NCI-H345 treated with DMSO at 0.1 percent for 48 hours (cell line): ENCODE measurements around the gene MICAL2.
"Not testable (repeated sequence)": the region's sequence is repeated elsewhere in the genome, so short reads cannot be mapped to it uniquely, and the experiment has no call there.

ENCODE experiments used
- DNase-seq: peaks from one replicate; lab custom pipeline; 2025; ENCODE audit not compliant: unreplicated experiment; lab: John Stamatoyannopoulos, UW

MICAL2 gene

DNA sequence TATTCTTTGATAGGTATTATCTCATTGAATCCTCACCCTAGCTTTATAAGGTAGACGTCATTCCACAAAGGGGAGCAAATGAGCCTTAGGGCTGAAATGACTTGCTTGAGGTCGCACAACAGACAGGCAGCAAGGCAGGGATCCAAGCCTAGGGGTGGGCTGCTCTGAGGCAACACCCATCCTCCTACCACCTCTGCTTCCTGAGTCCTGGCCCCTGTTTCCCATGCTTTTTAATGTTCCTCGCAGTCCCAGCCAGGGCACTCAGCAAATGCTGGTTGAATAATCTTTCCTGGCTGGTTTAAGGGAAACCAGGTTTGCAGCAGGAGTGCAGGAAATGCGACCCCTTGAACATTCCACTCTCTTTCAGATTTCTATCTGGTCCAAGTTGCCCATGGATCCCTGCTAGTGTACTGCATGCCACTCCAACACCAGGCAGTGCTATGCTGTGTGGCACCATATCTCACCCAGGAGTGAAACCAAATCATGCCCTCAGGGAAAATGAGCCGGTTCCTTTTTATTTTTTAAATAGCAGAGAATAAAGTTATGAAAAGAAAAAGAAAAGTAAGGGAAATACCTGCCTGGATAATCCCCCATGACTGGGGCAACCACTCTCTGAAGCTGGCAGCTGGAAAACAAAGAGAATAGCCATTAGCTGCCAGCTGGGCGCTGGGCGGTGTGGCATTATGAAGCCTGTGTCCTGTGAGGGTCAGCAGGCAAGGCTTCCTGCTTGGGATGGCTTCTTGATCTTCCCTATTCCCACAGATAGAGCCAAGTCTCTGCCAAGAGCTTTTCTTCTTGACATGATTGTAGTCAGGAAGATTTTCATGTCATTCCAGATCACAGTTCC is 21.8 kb downstream of the MICAL2 start:
- DNase-seq, result no peak

DNA sequence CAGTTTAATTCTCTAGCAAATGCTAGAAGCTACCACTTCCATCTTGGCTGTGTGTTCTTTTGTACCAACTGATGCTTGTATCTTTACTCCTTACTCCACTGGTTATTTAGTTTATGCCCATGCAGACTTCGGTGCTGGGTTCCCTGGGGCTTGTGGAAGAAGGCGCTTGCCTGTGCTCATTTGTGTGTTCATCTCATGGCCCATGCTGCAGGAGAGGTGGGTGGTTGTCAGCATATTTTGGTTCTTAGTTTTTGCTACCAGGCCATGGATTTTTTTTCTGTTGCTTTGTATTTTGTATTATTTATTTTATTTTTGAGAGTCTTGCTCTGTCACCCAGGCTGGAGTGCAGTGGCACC is 22.4 kb downstream of the MICAL2 start:
- no peak for DNase-seq

DNA sequence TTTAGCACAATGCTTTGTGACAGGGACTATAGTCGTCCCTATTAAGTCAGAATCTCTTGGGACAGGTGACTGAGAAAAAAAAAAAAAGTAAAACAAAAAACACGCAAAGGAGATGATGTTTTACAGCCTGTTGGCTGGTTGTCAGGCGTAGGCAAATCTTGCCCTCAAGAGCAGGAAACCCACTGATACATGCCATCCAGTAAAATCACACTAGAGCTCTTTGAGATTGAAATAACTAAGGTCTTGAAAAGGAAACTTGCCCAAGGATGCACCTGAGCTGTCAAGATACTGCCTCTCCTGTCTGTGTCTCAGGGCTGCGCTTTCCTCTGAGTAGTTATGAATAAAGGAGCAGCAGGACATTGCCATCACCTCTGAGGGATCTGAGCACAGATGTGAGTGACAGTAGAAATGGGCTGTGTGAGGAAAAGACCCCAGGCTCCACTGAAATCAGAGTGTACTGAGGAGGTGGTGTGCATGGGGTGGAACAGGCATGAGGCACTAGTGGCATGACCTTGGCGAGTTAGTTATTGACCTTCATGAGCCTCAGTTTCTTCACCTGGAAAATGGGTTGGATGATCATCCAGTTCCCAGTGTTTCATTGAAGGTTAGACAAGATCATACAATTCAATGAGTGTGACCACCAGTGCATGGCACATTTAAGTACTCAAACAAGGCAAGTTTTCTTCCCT is 23.3 kb downstream of the MICAL2 start:
- DNase-seq, result no peak

DNA sequence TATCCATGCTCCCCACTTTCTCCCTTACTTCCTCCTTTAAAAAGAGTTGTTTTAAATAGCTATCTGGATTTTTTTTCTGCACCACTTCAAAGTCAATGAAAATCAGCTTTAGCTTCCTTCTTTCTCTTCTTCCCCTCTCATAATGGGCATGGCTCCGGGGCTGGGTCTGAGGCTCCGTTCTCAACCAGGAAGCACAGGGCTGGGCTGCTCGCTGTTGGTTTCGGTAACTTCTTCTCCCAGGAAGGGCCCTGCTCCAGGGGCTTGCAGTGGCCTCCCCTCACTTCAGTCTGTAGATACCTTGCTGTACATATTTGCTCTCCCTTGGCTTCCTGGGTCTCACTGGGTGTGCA is 23.8 kb downstream of the MICAL2 start:
- no peak for DNase-seq

DNA sequence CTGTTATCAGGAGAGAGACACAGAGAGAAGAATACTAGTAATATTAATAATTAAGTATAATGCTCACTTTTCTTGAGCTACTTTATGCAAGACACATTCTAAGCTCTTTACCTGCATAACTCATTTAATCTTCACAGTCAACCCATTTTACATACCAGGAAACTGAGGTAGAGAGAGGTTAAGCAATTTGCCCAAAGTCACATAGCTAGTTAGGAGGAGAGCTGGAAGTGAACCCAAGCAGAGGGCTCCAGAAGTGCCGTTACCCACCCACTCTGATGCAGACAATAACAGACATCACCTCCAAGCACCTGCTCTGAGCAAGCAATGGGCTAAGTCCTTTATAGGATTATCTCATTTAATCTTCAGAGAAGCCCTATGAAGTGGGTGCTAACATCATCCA is 24.8 kb downstream of the MICAL2 start:
- no peak for DNase-seq

DNA sequence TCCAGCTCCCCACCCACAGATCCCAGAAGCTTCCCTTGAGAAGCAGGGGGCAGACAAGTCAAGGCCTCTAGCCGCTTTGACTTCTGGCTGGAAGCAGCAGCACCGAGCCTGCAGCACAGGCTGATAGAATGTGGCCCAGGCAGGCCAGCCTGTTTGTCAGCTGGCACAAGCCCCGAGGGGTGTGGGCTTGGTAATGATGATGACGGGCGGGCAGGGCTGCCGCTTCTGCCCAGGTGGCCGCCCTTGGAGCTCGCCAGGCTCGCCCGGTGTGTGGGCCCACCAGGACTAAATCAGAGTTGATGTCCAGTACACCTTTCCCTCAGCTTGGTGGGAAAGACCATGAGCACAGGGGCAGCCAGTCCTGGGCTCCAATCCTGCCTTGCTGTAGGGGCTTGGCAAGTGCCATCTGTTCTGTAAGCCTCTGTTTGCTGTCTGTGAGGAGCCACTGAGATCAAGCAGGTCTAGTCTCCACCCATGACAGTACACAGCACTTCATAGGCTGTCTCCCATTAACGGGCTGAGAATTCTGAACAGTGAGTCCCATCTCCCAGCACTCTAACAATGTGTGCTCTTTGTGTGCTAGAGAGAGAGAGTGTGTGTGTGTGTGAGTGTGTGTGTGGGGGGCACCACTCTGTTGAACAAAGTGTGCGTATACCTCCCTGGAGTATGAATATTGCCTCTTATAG is 26.8 kb downstream of the MICAL2 start:
- no peak for DNase-seq

DNA sequence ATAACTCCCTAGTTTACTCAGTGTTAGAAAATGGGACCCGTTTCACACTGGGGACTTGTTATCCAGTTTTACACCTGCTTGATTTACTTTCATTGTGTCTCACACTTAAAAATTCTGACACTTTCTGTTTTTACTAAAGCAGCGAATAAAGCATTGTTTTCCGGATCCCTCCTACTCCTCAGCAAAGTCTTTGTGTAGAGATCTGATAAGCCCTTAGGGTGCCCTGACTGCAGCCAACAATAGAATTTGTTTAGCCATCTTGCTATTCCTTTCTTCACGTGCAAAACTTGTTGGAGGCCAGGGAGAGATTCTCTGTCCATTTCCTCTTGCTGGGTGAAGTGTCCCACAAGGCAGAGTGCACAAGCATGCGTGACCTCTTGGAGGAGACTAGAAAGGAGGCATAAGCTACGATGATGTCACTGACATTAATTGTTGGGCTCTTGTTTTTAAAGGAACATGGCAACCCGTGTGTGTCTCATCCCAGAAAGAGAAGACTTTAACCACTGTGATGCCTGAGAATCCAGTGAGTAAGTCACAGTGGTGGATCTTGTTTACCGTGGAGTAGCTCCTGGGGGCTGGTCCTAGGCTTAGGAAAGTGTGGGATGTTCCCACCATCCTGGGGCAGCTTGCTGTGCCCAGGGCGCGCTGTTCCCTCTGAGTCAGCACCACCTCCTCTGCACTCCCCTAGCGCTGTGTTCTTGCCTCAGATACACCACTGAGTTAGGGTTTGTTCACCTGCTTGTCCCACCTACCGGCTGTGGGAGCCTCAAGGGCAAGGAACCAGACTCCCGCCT is 27.7 kb downstream of the MICAL2 start:
- no peak for DNase-seq

DNA sequence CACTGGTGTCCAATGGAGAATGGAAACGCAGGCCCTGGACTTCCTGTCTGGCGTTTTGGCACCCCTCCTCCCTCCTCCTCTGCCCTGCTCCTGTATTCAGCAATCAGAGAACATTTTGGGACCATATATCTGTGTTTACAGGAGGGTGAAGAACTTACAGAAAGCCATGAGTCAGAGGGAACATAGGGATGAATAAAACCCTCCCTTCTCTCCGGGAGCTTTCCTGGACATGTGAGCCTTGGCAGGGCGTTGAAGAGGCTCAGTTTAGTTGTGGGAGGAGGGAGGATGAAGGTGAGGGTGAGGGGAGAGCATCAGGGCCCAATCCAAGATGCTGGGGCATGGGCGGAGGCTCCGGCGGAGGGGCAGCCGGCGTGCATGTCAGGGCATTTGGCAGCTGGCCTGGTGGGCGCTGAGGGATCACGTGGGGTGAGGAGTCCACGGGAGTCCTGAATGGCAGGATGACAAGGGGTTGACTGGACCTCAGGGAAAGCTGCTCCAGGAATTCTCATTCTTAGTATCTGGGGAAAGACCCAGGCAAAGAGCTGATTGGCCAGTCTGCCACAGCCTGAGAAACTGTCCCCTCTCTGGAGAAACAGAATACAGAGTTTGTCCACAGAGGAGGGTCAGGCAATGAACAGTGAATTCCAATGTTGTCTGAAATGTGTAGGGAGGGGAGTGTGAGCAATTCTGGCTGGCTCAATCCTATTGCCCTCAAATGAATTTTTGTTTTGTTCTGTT is 28.9 kb downstream of the MICAL2 start:
- DNase-seq, result no peak

DNA sequence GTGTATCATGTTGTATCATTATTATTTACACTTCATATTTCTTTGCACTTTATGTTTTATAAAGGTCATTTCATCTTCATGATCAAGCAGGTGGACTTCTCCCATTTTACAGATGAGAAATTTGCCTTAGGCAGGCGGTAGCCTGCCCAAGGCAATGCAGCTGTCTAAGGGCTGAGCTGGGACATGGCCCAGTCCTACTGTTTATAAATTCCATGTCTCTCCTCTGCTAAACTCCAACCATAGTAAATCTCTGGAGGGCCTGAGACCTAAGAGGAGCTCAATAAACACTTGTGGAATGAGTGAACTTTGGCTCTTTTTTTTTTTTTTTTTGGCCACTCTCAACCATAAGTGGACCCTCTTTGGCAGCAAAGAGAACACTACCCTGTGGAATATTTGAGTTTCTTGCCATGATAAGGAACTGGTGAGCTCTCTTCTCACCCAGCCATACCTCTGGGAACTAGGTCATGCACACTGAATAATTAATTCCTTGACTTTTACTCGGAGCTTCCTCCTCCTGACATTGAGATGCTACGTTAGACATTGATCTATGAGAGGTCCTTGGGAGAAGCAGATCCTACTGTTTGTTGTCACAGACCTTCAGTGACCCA is 29.9 kb downstream of the MICAL2 start:
- DNase-seq, result no peak

DNA sequence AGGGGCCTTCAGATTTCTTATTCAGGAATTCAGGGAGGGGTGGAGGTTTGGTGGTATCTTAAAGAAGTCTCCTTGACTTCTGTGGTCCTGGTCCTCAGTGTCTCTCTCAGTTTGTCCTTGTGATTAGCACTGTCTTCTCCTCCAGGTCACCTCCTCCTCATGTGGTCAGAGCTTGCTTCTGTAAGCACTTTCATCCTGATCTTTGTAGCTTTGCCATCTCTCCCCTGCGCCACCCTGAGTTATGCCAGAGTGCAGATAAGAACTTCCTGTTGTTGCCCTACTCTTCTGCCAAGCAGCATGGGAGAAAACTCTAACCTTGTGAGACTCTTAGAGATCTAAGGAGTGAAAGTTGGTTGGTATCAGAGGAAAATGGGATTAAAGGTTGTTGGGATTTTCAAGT is 30.9 kb downstream of the MICAL2 start:
- DNase-seq, result no peak

DNA sequence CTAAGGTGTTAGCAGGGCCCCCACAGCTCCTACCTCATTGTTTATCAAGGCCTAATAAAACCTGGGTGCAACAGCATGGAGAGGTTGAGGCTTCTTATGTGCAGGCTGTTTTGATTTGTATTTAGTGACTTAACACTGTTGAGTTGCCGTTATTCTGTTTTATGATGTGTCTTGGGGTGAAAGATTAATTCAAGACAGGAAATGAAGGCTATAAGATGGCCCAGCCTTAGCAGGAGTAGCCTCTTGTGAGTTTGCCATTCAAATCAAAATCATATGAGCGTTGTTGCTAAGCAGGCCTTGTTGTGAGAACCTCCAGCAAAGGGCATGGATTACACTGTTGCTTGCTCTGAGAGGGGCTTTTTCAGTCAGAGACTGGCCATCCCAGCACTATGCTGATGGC is 31.8 kb downstream of the MICAL2 start:
- no peak for DNase-seq

DNA sequence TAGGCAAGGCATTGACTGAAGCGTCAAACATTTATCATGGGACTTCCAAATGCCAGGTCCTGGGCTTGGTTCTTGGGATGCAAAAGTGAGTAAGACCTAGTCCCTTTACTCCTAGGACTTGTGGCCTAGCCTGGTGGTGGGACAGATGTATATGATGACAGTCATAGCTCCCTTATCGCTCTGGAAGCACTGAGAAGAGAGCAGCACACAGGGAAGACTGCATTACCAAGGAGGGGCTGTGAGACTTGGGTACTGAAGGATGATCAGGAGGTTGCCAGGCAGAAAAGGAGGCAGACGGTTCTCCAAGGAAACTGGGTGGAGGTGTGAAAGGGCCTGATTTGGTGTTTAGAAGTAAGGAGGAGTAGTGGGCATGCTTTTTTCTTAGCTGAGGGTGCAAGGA is 32.5 kb downstream of the MICAL2 start:
- no peak for DNase-seq

DNA sequence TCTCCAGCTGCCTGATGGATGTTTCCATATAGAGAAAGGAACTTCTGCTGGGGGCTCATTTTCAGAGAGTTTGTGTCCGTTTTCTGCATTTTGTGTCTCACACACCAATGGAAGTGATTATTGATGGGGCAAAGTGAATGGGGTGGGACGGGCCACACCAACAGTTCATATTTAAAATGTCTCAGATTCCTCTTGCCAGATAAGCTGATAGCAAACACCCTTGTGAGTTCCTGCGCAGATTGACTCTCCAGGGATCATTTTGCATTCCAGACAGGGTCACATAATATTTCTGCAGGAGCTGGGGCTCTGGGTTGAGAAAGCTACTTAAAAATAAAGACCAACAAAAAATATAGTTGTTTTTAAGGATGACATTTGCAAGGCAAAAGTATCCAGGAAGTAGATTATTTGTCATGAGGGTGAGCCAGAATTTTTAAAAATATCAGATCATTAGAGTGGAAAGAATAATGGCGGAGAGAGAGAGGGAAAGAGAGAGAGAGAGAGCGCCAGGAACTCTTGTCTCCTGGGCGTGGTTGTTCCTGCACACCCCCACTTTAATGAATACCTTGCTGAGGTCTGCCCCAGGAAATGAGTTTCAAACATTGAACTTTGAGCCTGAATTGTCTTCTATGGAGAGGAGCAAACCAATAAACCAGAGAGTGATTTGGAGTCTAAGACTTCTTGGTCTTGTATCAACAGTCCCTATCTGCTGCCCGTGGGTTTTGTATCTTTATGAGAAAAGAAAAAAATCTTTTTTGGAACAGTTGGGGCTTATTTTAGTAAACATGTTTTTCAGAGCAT is 33.3 kb downstream of the MICAL2 start:
- DNase-seq, result no peak

DNA sequence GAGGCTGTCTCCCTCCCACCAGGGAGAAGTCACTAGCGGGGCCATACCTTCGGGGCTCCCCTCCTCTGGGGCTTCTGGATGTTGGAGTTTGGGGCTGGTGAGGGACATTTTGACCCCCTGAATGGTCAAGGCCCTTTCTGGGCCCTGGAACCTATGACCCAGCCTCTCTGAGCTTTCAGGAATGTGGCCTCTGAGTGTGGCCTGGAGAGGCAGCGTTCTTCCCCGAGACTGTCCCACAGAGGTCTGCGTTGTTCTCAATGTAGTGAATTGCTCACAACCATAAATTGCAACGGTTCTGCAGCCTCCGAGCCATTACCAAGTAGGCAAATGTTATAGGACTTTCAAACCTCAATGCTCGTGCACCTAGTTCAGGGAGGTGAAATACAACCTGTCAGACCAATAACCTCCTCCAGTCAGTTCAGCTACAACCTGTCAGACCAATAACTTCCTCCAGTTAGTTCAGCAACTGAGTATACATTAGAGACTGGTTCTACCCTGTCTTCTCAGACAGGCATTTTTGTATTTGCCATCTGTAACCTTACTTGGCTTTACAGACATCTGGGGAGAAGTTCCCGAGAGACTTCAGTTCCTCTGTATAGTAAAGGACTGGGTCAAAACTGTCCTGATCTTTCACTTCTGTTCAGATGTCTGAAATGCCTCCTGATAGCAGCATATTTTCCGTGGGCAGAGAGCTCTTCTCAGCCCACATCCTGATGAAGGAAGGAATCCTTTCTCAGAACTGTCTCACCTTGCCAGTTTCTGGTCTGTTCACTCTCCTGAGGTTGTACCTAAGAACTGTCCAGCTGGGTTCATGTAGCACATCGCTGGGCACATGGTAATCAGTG is 34.2 kb downstream of the MICAL2 start:
- no peak for DNase-seq

DNA sequence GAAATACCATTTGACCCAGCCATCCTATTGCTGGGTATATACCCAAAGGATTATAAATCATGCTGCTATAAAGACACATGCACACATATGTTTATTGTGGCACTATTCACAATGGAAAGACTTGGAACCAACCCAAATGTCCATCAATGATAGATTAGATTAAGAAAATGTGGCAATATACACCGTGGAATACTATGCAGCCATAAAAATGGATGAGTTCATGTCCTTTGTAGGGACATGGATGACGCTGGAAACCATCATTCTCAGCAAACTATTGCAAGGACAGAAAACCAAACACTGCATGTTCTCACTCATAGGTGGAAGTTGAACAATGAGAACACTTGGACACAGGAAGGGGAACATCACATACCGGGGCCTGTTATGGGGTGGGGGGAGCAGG is 36.3 kb downstream of the MICAL2 start:
- DNase-seq, result not testable (repeated sequence)

DNA sequence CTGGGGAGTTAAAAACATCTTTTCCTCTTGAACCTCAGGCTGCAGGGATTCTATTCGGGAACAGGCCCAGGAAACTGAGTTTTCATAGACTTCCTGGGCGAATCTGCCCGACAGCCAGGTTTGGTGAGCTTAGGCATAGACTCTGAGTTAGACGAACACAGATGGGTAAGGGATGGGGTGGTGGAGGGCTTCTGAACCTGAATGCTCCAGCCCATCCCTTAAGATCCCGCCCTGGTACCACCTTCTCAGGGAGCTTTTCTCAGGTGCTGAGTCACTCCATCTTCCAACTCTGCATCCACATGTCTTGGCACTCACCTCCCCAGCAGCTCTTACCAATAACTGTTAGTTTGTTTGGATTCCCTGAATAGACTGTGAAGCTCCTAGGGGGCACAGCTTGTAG is 37.4 kb downstream of the MICAL2 start:
- no peak for DNase-seq

DNA sequence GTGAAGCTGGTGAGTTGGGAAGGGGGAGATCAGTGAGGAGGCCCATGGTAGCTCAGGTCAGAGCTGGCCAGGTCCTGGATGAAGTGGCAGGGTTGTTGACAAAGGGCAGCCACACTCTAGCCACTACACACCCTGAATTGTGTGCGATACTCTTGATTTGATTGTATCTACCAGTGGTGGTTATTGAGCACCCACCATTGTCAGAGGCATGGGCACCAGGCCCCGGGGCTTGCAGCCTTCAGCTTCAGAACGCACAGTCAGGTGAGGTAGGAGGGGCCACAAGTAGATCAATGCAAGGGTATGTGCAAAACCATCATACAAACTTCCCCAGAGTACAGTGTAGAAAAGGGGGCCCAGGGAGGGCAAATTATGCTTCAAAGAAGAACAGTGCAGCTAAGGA is 38.1 kb downstream of the MICAL2 start:
- no peak for DNase-seq

DNA sequence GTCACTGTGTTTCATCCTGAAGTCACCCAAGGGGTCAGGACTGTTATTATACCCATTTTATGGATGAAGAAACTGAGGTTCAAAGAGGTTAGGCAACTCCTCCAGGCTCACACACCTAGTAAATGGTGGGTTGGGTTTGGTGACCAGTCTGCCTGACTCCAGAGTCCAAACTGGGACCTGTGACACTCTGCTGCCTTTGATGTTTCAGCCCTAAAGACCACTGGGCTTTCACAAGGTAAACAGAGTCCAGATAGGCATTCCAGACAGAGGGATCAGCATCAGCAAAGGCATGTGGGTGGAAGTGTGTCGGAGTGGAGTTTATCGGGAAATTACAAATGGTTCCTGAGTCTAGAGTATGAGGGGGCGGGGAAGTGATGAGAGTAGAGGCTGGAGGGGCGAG is 38.5 kb downstream of the MICAL2 start:
- DNase-seq, result no peak
